Measurements from ENCODE around the gene ZNF254.
A peak's percentile ranks its signal among the peaks of the same experiment; 100 is the strongest.
"Not testable (repeated sequence)": the region's sequence is repeated elsewhere in the genome, so short reads cannot be mapped to it uniquely, and the experiment has no call there.

Gene ZNF254

GRCh38 chr19:24086974-24087595, at the start of gene ZNF254:
ZNF254 (plus strand) TSS chr19:24087187; CDS start chr19:24087308, 121 bp downstream.
- DNase-seq: peak; percentile 57

- DNase-seq: no peak
Measured at GRCh38 chr19:24040621-24041020, 46.4 kb upstream of the ZNF254 start.

GRCh38 chr19:24041326-24041725, 45.7 kb upstream of the ZNF254 start:
- DNase-seq: not testable (repeated sequence)

GRCh38 chr19:24046550-24046949, 40.4 kb upstream of the ZNF254 start:
- no peak for DNase-seq

- no peak for DNase-seq
Measured at GRCh38 chr19:24048261-24048660, 38.7 kb upstream of the ZNF254 start.

GRCh38 chr19:24049537-24049936, 37.5 kb upstream of the ZNF254 start:
- DNase-seq: no peak

- DNase-seq: no peak
Measured at GRCh38 chr19:24051516-24051915, 35.5 kb upstream of the ZNF254 start.

- DNase-seq: no peak
Measured at GRCh38 chr19:24052811-24053210, 34.2 kb upstream of the ZNF254 start.

GRCh38 chr19:24053601-24054000, 33.4 kb upstream of the ZNF254 start:
- no peak for DNase-seq

- no peak for DNase-seq
Measured at GRCh38 chr19:24054044-24054935, 32.7 kb upstream of the ZNF254 start.

GRCh38 chr19:24055548-24055947, 31.4 kb upstream of the ZNF254 start:
- no peak for DNase-seq

GRCh38 chr19:24057144-24057543, 29.8 kb upstream of the ZNF254 start:
- DNase-seq: no peak

- DNase-seq: no peak
Measured at GRCh38 chr19:24059563-24060295, 27.3 kb upstream of the ZNF254 start.

- DNase-seq: no peak
Measured at GRCh38 chr19:24060687-24061356, 26.2 kb upstream of the ZNF254 start.

GRCh38 chr19:24062190-24062589, 24.8 kb upstream of the ZNF254 start:
- no peak for DNase-seq

GRCh38 chr19:24063295-24063694, 23.7 kb upstream of the ZNF254 start:
- no peak for DNase-seq

GRCh38 chr19:24064175-24064574, 22.8 kb upstream of the ZNF254 start:
- no peak for DNase-seq

GRCh38 chr19:24065243-24065642, 21.7 kb upstream of the ZNF254 start:
- no peak for DNase-seq

GRCh38 chr19:24065865-24066604, 21.0 kb upstream of the ZNF254 start:
- DNase-seq: no peak

- DNase-seq: no peak
Measured at GRCh38 chr19:24069905-24070657, 16.9 kb upstream of the ZNF254 start.

- no peak for DNase-seq
Measured at GRCh38 chr19:24071078-24071477, 15.9 kb upstream of the ZNF254 start.

- DNase-seq: no peak
Measured at GRCh38 chr19:24072720-24073119, 14.3 kb upstream of the ZNF254 start.
